CD4-positive, alpha-beta T cell (primary cell): ENCODE data around the gene HS3ST5. TPM values are rescaled to one million over a fixed set of nuclear protein-coding genes. Genes with fewer than 3 reads are reported as not detected.

ENCODE experiments used
- ATAC-seq: fragments of 200-7000 bp; cut with Tn5 transposase; one replicate; pipeline ENCODE4 v1.10.0; 2022; ENCODE audit warnings: mild to moderate bottlenecking; ENCODE audit not compliant: poor library complexity
- CTCF ChIA-PET: fragments of 350-600 bp; sonication (Branson Sonifier 250); formaldehyde crosslinking; loops from one replicate; lab custom pipeline; 2021; ENCODE audit warnings: antibody characterized with exemption, inconsistent platforms; lab: Charles Lee
- POLR2A ChIA-PET: fragments of 350-600 bp; sonication (Branson Sonifier 250); formaldehyde crosslinking; loops from one replicate; lab custom pipeline; 2021; ENCODE audit warnings: antibody characterized with exemption, inconsistent platforms; lab: Charles Lee
- DNase-seq, 14 experiments: peaks; one replicate each; pipeline ENCODE4 v3.0.0-alpha.2; 2013 to 2020; ENCODE audit warnings: mixed read lengths in 2 of 14
- H3K27ac ChIP-seq, 2 donors: one replicate each; pipeline versions ENCODE4 v1.5.1 to v1.7.0; 2013; ENCODE audit warnings: low read length in 2 of 2, low read depth in 1 of 2, mild to moderate bottlenecking in 1 of 2
- H3K27me3 ChIP-seq, 2 experiments: 1 replicate in 1 of 2; 2 replicates in 1 of 2; pipeline versions ENCODE4 v1.6.1 to v1.7.0; 2013; ENCODE audit warnings: low read length in 2 of 2, control low read depth in 1 of 2, mild to moderate bottlenecking in 1 of 2, moderate library complexity in 1 of 2; ENCODE audit not compliant: insufficient read depth in 2 of 2, control insufficient read depth in 1 of 2
- H3K36me3 ChIP-seq: one replicate; pipeline ENCODE4 v1.6.1; 2013; ENCODE audit warnings: low read length, control low read depth; ENCODE audit not compliant: insufficient read depth
- H3K4me1 ChIP-seq: one replicate; pipeline ENCODE4 v1.6.1; 2013; ENCODE audit warnings: low read length, control low read depth; ENCODE audit not compliant: insufficient read depth
- H3K4me3 ChIP-seq: one replicate; pipeline ENCODE4 v1.5.1; 2013; ENCODE audit warnings: mild to moderate bottlenecking, low read length, moderate library complexity
- H3K9me3 ChIP-seq, 2 experiments: 1 replicate in 1 of 2; 2 replicates in 1 of 2; pipeline versions ENCODE4 v1.6.1 to v1.7.0; 2013; ENCODE audit warnings: low read length in 2 of 2, mild to moderate bottlenecking in 2 of 2, control low read depth in 1 of 2, moderate library complexity in 1 of 2; ENCODE audit not compliant: control insufficient read depth in 1 of 2, insufficient read depth in 1 of 2
- H3K27ac Mint-ChIP-seq: one replicate; pipeline ENCODE4 v1.8.0; 2020; ENCODE audit warnings: mixed read lengths
- H3K27me3 Mint-ChIP-seq: one replicate; pipeline ENCODE4 v1.8.0; 2021; ENCODE audit warnings: mixed read lengths
- H3K36me3 Mint-ChIP-seq: one replicate; pipeline ENCODE4 v1.8.0; 2021; ENCODE audit warnings: low read depth, mixed read lengths
- H3K4me1 Mint-ChIP-seq: one replicate; pipeline ENCODE4 v1.8.0; 2021; ENCODE audit warnings: low read depth, mixed read lengths
- H3K4me3 Mint-ChIP-seq: one replicate; pipeline ENCODE4 v1.8.0; 2020; ENCODE audit warnings: mild to moderate bottlenecking, mixed read lengths
- H3K9me3 Mint-ChIP-seq: one replicate; pipeline ENCODE4 v1.8.0; 2020; ENCODE audit warnings: mixed read lengths
- intact Hi-C, 2 experiments: fragments of 100-400 bp; cut with DNase I in 1 of 2; cut with micrococcal nuclease in 1 of 2; formaldehyde crosslinking; loops; one replicate each; pipeline versions ENCODE4 v1.15.1 to v1.9.0; 2023 to 2025; cut with DNase I, micrococcal nuclease
- total RNA-seq, 174 experiments: library from RNA in 2 of 174; stranded (reverse) in 2 of 174; gene quantifications; one replicate each; pipeline ENCODE4 v1.2.3 and lab custom pipeline; 2021 to 2026
- TF ChIP-seq, protein P1 (sequence below): fragments of 200-600 bp; IDR thresholded peaks from one replicate; pipeline ENCODE4 v1.8.0; 2022; ENCODE audit warnings: antibody characterized with exemption, mild to moderate bottlenecking

Gene HS3ST5
- total RNA-seq, 2 experiments from 2014 or later, result not detected

DNA sequence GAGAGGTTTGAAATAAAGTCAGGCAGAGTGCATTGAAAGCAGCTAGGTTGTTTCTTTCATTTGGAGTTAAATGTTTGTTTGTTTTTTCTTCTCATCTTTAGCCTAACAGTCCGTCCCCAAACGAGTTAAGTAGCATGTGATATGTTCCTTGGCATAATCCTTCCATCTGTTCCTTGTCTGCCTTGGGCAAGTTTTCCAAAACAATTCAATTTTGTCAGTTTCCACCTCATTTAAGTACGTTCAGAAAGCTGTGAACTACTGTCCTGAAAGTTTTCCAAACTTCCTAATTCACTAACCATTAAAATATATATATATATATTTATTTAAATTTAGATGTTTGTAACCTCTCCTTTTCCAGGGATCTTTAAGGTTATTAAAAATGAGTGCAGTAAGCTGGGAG is 310.1 kb downstream of the HS3ST5 start:
- H3K36me3 Mint-ChIP-seq, result no peaks in the 10 kb centered on the region
- intact Hi-C loops, result no loop called here
- no peaks in the 10 kb centered on the region for H3K27me3 ChIP-seq
- CTCF ChIA-PET, result no interaction called here
- H3K4me3 Mint-ChIP-seq, result no peak overlapping the region
- TF ChIP-seq, protein P1, sequence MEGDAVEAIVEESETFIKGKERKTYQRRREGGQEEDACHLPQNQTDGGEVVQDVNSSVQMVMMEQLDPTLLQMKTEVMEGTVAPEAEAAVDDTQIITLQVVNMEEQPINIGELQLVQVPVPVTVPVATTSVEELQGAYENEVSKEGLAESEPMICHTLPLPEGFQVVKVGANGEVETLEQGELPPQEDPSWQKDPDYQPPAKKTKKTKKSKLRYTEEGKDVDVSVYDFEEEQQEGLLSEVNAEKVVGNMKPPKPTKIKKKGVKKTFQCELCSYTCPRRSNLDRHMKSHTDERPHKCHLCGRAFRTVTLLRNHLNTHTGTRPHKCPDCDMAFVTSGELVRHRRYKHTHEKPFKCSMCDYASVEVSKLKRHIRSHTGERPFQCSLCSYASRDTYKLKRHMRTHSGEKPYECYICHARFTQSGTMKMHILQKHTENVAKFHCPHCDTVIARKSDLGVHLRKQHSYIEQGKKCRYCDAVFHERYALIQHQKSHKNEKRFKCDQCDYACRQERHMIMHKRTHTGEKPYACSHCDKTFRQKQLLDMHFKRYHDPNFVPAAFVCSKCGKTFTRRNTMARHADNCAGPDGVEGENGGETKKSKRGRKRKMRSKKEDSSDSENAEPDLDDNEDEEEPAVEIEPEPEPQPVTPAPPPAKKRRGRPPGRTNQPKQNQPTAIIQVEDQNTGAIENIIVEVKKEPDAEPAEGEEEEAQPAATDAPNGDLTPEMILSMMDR, result no peak
- H3K4me3 ChIP-seq, result no peak overlapping the region
- POLR2A ChIA-PET, result no interaction called here
- H3K9me3 Mint-ChIP-seq, result no peaks in the 10 kb centered on the region
- peaks cover 0 to 3% of the 10 kb centered on the region in 2 experiments for H3K9me3 ChIP-seq
- no peaks in the 10 kb centered on the region for H3K4me1 Mint-ChIP-seq
- H3K27me3 Mint-ChIP-seq, result peaks cover 19% of the 10 kb centered on the region
- H3K27ac Mint-ChIP-seq, result no peak overlapping the region
- no peaks in the 10 kb centered on the region for H3K4me1 ChIP-seq
- no peak for DNase-seq
- H3K36me3 ChIP-seq, result no peaks in the 10 kb centered on the region
- no peak for ATAC-seq
- no peak overlapping the region for H3K27ac ChIP-seq

DNA sequence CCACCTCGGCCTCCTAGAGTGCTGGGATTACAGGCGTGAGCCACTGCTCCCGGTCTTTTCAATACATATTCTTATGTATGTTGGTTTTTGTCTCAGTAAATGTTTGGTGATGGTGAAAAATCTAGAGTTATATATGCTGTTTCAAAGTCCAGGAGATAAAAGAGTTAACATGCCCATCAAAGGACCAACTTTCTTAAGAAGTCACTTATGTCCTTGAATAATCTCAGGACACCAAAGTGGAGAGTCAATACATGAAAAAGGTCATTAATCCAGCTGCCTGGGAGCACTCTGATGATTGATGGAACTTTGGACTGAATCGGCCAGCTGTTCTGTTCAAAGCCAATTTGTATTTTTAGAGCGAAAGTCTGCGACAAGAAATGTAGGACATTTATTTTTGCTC is 312.1 kb downstream of the HS3ST5 start:
- Histone ChIP-seq H3K4me1 (no peaks in the 10 kb centered on the region), H3K27me3 (no peaks in the 10 kb centered on the region), H3K9me3 (peaks cover 0 to 3% of the 10 kb centered on the region in 2 experiments), H3K4me3 (no peak overlapping the region), H3K27ac (no peak overlapping the region), H3K36me3 (no peaks in the 10 kb centered on the region)
- TF ChIP-seq, protein P1, result no peak
- ATAC-seq, result no peak
- Mint-ChIP-seq H3K4me3 (no peak overlapping the region), H3K27ac (no peak overlapping the region), H3K36me3 (no peaks in the 10 kb centered on the region), H3K27me3 (peaks cover 23% of the 10 kb centered on the region), H3K9me3 (no peaks in the 10 kb centered on the region), H3K4me1 (no peaks in the 10 kb centered on the region)
- ChIA-PET POLR2A (no interaction called here), CTCF (no interaction called here)
- intact Hi-C loops, result no loop called here
- DNase-seq, result no peak

DNA sequence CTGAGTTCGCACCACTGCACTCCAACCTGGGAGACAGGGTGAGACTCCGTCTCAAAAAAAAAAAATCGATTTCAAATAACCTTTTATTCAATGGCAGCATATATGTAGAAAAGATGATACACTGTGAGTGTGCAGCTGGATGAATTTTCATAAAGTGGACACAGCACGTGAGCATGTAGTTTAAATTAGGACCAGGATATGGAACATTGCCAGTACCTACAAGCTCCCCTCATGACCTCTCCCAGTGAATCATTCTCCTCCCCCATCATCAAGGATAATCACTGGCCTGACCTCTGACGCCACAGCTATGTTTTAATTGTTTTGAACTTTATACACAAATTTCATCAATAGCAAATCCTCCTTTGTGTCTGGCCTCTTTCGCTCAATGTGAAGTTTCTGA is 318.1 kb downstream of the HS3ST5 start:
- intact Hi-C loops, result no loop called here
- Histone ChIP-seq H3K36me3 (no peaks in the 10 kb centered on the region), H3K27ac (no peak overlapping the region), H3K4me3 (no peak overlapping the region), H3K27me3 (no peaks in the 10 kb centered on the region), H3K4me1 (no peaks in the 10 kb centered on the region), H3K9me3 (peaks cover 0 to 5% of the 10 kb centered on the region in 2 experiments)
- Mint-ChIP-seq H3K27me3 (peaks cover 8% of the 10 kb centered on the region), H3K4me1 (no peaks in the 10 kb centered on the region), H3K9me3 (no peaks in the 10 kb centered on the region), H3K27ac (no peak overlapping the region), H3K36me3 (no peaks in the 10 kb centered on the region), H3K4me3 (no peak overlapping the region)
- TF ChIP-seq, protein P1, result no peak
- CTCF ChIA-PET, result no interaction called here
- no peak for ATAC-seq
- POLR2A ChIA-PET, result no interaction called here
- no peak for DNase-seq
